Natural killer cell treated with Interleukin-12 subunit alpha and Interleukin-12 subunit beta and Interleukin-15 and Interleukin-18, amount 100 ng/mL, for 72 hours (primary cell): ENCODE results near the gene DNAJA3. TPM values are rescaled to one million over a fixed set of nuclear protein-coding genes. Genes with fewer than 3 reads are reported as not detected.
"Not testable (repeated sequence)": the region's sequence is repeated elsewhere in the genome, so short reads cannot be mapped to it uniquely, and the experiment has no call there.

Experiments used
- ATAC-seq, 2 donors: fragments of 150-1000 bp; cut with Tn5 transposase in 1 of 2; sonication (Bioruptor Pico), chemical (Tn5 transposase) in 1 of 2; 2 replicates each; pipeline ENCODE4 v1.10.0; 2021
- DNase-seq: peaks from one replicate; pipeline ENCODE4 v3.0.0; 2022; ENCODE audit warnings: low spot score
- H3K27ac Mint-ChIP-seq, 2 donors: 1 replicate in 1 of 2; 2 replicates in 1 of 2; pipeline ENCODE4 v1.8.0; 2022; ENCODE audit warnings: mixed read lengths in 2 of 2, mild to moderate bottlenecking in 1 of 2, moderate library complexity in 1 of 2
- H3K27me3 Mint-ChIP-seq, 2 donors: 1 replicate in 1 of 2; 2 replicates in 1 of 2; pipeline ENCODE4 v1.8.0; 2022; ENCODE audit warnings: mixed read lengths in 2 of 2
- H3K36me3 Mint-ChIP-seq: one replicate; pipeline ENCODE4 v1.8.0; 2022; ENCODE audit warnings: mixed read lengths
- H3K4me1 Mint-ChIP-seq, 2 donors: 1 replicate in 1 of 2; 2 replicates in 1 of 2; pipeline ENCODE4 v1.8.0; 2022; ENCODE audit warnings: low read depth in 2 of 2, mixed read lengths in 2 of 2, mild to moderate bottlenecking in 1 of 2
- H3K4me3 Mint-ChIP-seq: one replicate; pipeline ENCODE4 v1.8.0; 2022; ENCODE audit warnings: mixed read lengths
- H3K9me3 Mint-ChIP-seq: 2 replicates; pipeline ENCODE4 v1.8.0; 2022; ENCODE audit warnings: mixed read lengths
- total RNA-seq, 2 donors: library from RNA; stranded (reverse); gene quantifications; one replicate each; pipeline ENCODE4 v1.2.3, GENCODE V29; 2022

Gene DNAJA3
- total RNA-seq, 2 donors from 2014 or later, result 55.0 to 99.8 TPM

DNA sequence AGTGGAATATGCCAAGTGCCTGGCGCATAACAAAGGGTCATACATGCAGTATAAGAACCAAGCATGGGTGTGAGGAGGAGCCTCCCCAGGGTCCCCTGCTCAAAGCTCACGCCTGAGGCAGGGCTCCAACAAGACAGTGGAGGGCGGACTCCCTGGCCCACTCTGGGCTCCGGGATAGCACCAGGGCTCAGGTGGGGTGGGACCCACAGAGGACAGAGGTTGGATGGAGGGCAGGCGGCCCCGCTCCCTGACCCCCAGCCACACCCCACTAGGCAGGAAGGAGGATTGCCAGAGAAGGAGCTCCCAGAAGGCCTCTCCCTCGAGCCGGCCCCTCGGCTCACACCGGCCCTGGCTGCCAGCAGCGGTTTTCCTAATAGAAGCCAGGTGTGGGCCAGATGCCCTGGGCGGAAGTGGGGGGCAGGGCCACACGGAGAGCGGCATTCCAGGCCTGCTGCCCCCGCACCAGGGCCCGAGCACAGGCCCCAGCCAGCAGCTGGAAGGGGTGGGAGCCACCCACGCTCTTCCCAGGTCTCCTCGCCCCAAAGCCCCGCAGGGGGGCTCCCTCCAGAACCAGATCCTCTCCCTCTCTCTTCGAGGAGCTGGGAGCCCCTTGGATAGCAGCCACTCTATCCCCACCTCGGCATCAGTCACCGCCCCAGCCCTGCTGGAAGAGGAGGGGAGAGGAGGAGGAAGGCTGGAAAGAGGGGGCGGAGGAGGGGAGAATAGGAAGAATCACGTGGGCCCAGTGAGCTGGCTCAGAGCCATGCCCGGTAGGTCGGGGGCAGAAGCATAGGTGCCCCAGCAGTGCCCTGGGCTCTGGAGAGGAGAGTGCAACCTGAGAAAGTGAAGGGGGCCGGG, 33.1 kb upstream of the DNAJA3 start:
- H3K27ac Mint-ChIP-seq, result no peak overlapping the region
- H3K4me1 Mint-ChIP-seq, result peaks cover 4 to 5% of the 10 kb centered on the region in 2 donors
- H3K36me3 Mint-ChIP-seq, result no peaks in the 10 kb centered on the region
- DNase-seq, result no peak
- H3K27me3 Mint-ChIP-seq, result no peaks in the 10 kb centered on the region
- ATAC-seq, result no peak
- H3K4me3 Mint-ChIP-seq, result no peak overlapping the region
- H3K9me3 Mint-ChIP-seq, result no peaks in the 10 kb centered on the region

DNA sequence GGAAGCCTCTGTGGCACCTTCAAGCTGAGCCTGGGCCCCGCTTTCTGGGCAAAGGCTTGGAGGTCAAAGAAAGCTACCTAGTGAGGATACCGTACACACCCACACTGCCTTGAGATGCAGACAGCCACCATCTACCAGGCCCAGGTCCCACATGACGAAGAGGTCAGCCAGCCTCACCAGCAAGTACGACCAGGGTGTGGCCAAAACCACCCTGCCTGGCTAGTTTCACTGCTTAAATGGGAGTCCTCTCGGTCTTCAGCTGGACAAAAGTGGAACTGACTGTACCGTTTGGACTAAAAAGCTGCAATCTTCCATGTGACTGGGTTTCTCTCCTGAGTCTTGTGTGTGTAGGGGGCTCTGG, 32.4 kb upstream of the DNAJA3 start:
- no peaks in the 10 kb centered on the region for H3K27me3 Mint-ChIP-seq
- no peaks in the 10 kb centered on the region for H3K36me3 Mint-ChIP-seq
- no peak for ATAC-seq
- no peak overlapping the region for H3K27ac Mint-ChIP-seq
- H3K4me3 Mint-ChIP-seq, result no peak overlapping the region
- no peaks in the 10 kb centered on the region for H3K9me3 Mint-ChIP-seq
- H3K4me1 Mint-ChIP-seq, result peaks cover 4 to 5% of the 10 kb centered on the region in 2 donors
- DNase-seq, result no peak

DNA sequence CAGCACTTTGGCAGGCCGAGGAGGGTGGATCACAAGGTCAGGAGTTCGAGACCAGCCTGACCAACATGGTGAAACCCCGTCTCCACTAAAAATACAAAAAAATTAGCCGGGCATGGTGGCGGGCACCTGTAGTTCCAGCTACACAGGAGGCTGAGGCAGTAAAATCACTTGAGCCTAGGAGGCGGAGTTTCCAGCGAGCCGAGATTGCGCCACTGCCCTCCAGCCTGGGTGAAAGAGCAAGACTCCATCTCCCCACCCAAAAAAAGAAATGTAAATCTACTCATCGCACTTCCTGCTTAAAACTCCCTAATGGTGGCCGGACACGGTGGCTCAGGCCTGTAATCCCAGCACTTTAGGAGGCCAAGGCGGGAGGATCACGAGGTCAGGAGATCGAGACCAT, 31.8 kb upstream of the DNAJA3 start:
- not testable (repeated sequence) for H3K4me3 Mint-ChIP-seq, H3K9me3 Mint-ChIP-seq, H3K27ac Mint-ChIP-seq, H3K36me3 Mint-ChIP-seq, H3K27me3 Mint-ChIP-seq, H3K4me1 Mint-ChIP-seq, DNase-seq, ATAC-seq

DNA sequence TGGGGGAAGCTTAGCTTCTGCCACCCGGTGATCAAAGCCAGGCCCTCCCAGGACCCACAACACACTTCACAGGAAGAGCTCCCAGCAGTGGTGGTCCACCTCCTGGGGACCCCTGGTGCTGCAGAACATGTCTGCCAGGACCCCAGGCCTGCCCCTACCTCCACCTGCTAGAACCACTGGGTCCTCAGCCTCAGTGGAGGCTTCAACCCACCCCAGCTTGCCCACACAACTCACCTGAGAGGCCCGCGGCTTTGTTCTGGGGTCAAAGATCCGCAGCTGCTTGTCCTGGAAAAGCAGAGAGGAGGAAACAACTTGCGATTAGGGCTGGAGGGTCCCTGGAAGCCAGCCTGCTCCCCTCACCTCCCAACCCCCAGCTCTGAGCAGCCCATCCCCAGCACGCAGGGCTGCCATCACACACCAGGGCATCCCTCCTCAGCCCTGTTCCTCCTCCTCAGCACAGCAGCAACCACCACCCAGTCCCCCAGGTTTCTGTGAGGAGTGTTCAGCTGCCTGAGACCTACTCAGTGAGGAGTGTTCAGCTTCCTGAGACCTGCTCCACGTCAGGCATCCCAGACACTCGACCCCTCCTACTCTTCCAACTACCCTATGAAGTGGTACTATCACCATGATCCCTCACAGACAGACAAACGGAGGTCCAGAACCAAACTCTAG, 30.5 kb upstream of the DNAJA3 start:
- Mint-ChIP-seq H3K27me3 (no peaks in the 10 kb centered on the region), H3K4me1 (peaks cover 10 to 14% of the 10 kb centered on the region in 2 donors), H3K36me3 (peaks cover 5% of the 10 kb centered on the region), H3K4me3 (no peak overlapping the region), H3K27ac (no peak overlapping the region), H3K9me3 (no peaks in the 10 kb centered on the region)
- ATAC-seq (no peak), DNase-seq (no peak)

DNA sequence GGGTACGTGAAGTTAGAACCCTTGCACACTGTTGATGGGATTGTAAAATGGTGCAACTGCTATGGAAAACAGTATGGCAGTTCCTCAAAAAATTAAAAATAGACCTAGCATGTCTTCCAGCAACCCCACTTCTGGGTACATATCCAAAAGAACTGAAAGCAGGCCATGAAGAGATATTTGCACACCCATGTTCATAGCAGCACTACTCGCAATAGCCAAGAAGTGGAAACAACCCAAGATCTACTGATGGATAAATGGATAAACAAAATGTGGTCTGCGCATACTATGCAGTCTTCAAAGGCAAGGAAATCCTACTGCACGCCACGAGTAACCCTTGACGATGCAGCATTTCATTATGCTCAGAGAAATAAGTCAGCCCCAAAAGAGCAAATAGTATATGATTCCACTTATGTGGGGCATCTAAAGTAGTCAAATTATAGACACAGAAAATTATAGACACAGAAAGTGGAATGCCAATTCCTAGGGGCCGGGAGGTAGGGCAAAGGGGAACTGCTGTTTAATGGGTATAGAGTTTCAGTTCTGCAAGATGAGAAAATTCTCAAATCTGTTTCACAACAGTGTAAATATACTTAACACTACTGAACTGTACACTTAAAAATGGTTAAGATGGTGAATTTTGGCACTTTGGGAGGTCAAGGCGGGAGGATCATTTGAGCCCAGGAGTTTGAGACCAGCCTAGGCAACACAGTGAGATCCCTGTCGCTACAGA, 26.5 kb upstream of the DNAJA3 start:
- ATAC-seq (no peak), DNase-seq (no peak)
- Mint-ChIP-seq H3K4me1 (peaks cover 16 to 24% of the 10 kb centered on the region in 2 donors), H3K9me3 (no peaks in the 10 kb centered on the region), H3K27me3 (no peaks in the 10 kb centered on the region), H3K36me3 (peaks cover 5% of the 10 kb centered on the region), H3K27ac (no peak overlapping the region), H3K4me3 (no peak overlapping the region)

DNA sequence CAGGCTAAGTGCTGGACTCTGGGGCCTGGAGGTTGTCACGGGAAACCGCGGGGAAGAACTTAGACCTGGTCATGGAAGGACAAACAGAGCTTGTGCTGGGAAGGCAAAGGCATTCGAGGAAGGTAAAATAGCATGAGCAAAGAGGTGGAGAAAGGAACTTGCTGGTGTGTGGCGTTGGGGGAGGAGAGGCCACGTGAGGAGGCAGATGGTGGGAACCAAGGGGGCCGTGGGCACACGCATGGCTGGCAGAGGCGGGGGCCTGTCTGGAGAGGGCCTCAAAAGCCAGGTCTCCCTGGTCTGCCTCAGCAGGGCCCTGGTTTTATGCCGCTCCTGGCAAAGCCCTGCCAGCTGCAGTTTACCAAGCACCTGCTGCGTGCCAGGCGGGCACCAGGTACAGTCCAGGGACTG, 24.6 kb upstream of the DNAJA3 start:
- H3K9me3 Mint-ChIP-seq, result no peaks in the 10 kb centered on the region
- DNase-seq (no peak), ATAC-seq (no peak)
- H3K4me3 Mint-ChIP-seq, result no peak overlapping the region
- peaks cover 20 to 23% of the 10 kb centered on the region in 2 donors for H3K4me1 Mint-ChIP-seq
- no peak overlapping the region for H3K27ac Mint-ChIP-seq
- H3K27me3 Mint-ChIP-seq, result no peaks in the 10 kb centered on the region
- peaks cover 5% of the 10 kb centered on the region for H3K36me3 Mint-ChIP-seq

DNA sequence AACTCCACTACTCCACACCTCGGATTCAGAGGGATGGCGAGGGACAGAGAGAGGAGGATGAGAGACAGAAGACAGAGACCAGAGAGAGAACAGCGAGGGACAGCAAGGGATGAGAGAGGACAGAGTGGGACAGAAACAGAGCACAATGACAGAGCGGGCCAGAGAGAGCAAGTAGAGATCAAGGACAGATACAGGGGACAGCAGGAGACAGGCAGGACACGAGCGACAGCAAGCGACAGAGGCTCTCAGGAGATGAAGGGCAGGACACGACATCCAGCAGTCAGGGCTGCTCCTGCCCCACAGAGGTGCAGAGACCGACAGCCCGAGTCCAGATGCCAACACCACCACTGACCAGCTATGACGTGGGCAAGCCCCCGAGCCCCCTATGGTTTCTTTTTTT, 24.2 kb upstream of the DNAJA3 start:
- Mint-ChIP-seq H3K27me3 (no peaks in the 10 kb centered on the region), H3K9me3 (no peaks in the 10 kb centered on the region), H3K4me3 (no peak overlapping the region), H3K27ac (no peak overlapping the region), H3K36me3 (peaks cover 5% of the 10 kb centered on the region), H3K4me1 (peaks cover 20 to 23% of the 10 kb centered on the region in 2 donors)
- ATAC-seq, result no peak
- DNase-seq, result no peak

DNA sequence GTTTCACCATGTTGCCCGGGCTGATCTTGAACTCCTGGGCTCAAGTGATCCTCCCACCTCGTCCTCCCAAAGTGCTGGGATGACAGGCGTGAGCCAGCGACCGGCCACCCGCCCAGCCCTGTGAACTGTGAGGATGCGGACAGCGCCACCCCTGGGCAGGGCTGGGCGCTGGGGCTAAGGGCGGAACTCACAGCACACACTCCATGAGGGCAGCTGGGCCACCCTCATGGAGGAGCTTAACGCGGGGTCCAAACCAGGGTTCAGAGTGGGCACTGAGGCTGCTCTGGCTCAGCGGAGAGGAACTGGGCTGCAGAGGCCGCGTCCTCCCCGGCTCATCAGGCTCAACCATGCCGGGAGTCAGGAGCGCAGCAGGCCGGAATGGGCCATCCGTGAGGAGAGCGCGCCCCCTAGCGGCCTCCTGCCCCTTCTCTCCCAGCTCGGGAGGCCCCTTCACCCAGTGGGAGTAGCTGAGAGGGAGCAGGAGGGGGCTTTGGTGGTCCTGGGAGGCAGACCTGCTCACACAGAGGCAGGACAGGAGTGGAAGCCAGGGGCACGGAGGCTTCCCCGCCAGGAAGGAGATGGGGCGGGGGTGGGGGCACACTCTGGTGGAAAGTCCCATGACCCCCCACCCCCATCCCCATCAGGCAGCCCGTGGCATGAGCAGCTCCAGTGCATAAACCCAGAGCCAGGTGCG, 23.1 kb upstream of the DNAJA3 start:
- Mint-ChIP-seq H3K27ac (no peak overlapping the region), H3K9me3 (no peaks in the 10 kb centered on the region), H3K4me1 (peaks cover 20 to 23% of the 10 kb centered on the region in 2 donors), H3K4me3 (no peak overlapping the region), H3K36me3 (peaks cover 5% of the 10 kb centered on the region), H3K27me3 (no peaks in the 10 kb centered on the region)
- DNase-seq (peak; percentile 76), ATAC-seq (peak; percentile 65 to 67)

DNA sequence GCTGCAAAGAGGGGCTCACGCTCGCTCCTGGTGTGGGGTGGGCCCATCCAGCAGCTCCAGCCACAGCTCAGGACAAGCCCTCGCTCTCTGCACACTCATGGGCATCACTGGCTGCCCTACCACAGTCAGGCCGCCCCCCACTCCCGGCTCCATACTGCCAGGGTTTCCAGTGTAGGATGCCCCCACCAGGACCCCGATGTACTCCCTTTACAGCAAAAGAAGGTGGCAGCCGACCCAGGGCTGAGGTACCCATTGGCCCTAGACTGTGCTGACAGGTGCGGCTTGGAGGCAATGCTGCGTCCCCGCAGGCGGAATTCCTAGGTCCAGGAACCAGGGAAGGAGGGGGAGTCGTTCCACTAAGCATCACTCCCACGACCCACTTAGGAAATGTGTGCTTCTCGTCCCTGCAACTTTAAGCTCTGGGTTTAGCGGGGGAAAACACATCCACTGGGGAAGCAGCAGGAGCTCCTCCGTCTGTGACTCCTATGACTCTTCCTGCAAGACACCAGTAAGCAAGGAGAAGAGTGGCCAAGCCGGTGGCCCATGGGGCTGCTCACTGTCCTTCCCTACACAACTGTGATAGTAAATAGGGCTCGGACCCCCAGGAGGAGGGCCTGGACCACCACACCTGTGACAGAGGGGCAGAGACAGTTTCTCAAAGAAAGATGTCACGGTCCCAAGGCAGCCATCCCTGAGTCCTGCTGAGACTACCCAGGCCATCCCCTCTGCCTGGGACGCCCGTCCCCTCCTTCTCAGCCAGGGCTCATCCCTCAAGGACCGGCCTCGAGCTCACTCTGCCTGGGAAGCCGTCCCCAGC, 22.3 kb upstream of the DNAJA3 start:
- Mint-ChIP-seq H3K36me3 (peaks cover 5% of the 10 kb centered on the region), H3K27ac (no peak overlapping the region), H3K27me3 (no peaks in the 10 kb centered on the region), H3K4me1 (peaks cover 20 to 23% of the 10 kb centered on the region in 2 donors), H3K4me3 (no peak overlapping the region), H3K9me3 (no peaks in the 10 kb centered on the region)
- DNase-seq, result no peak
- ATAC-seq, result no peak

DNA sequence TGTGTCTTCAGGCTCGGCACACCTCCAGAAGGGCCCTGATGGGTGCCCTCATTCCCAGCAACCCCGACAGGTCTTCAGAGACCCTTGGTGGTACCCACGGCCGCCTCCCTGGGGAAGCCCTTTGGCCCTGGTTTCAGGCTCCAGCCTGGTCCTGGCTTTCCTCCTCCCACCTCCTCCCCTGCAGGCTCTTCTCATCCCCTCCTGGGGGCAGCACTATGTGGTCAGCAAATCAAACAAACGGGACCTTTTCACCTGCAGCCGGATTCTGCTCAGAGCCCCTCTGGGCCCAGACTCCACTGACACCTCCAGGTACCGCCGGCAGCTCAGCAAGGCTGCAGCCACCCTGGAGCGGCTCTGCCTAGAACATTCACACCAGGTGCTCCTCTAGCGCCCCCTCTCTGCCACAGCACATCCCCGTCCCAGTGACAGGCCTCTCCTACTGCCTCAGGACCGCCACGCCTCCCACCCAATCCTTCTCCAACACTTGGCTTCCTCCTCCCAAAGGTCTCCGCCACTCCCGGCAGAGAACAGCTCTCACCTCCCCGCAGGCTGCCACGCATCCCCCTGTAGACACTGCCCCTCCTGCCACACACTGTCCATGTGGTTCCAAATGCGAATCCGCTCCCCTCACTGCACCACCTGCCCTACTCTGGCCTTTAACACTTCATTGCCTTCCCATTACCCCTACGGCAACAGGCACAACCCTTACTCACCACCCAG, 21.3 kb upstream of the DNAJA3 start:
- peaks cover 15 to 18% of the 10 kb centered on the region in 2 donors for H3K4me1 Mint-ChIP-seq
- H3K9me3 Mint-ChIP-seq, result no peaks in the 10 kb centered on the region
- peak in 1 of 2 donors; percentile 45 for ATAC-seq
- peak; percentile 60 for DNase-seq
- H3K36me3 Mint-ChIP-seq, result peaks cover 5% of the 10 kb centered on the region
- H3K27me3 Mint-ChIP-seq, result no peaks in the 10 kb centered on the region
- H3K27ac Mint-ChIP-seq, result peak overlapping the region in 1 of 2 donors; percentile 17
- no peak overlapping the region for H3K4me3 Mint-ChIP-seq

DNA sequence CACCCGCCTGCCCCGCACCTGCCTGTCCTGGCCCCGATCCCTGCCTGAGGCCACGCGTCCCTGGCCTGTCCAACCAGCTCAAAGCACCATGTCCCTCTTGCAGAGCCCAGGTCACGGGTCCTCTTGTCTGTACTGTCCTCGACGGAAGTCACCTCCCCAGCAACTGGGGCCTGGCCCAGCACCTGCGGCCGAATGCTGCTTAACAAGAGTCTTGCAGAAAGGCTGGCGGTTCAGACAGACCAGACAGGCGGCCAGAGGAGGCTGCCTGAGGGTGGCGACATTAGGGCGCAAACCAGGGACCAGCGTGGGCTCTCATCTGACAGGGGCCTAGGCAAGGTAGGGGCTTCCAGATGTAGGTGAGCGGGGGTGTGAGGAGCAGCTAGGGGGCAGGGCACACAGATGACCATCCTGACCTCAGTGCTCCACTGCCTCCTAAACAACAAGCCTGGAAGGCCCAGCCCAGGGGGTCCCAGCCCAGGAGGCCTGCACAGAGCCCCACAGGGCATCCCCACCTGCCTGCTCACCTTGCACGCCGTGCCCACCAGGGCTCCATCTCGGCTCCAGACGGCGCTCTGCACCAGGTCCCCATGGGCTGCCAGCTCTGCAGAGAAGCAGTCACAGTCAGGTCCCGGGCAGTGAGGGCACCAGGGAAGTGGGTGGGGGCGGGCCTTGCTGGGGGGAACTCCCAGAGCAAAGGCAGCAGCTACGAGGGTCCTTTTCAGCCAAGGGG, 20.5 kb upstream of the DNAJA3 start:
- Mint-ChIP-seq H3K9me3 (no peaks in the 10 kb centered on the region), H3K36me3 (no peaks in the 10 kb centered on the region), H3K4me3 (no peak overlapping the region), H3K27ac (no peak overlapping the region), H3K27me3 (no peaks in the 10 kb centered on the region), H3K4me1 (peaks cover 10 to 15% of the 10 kb centered on the region in 2 donors)
- ATAC-seq (no peak), DNase-seq (no peak)
